PC-3 (cell line): ENCODE measurements around the gene ATL1. TPM values are rescaled to one million over a fixed set of nuclear protein-coding genes. Genes with fewer than 3 reads are reported as not detected.
"Not testable (repeated sequence)": the region's sequence is repeated elsewhere in the genome, so short reads cannot be mapped to it uniquely, and the experiment has no call there.

Experiments
- ATAC-seq: fragments of 200-7000 bp; cut with Tn5 transposase; 2 replicates; pipeline ENCODE4 v1.9.1; 2020; ENCODE audit warnings: mild to moderate bottlenecking, moderate library complexity
- BruUV-seq: library from RNA; stranded (reverse); fragments of 400-500 nt; replicated peaks from 2 replicates; lab custom pipeline; 2021; lab: Mats Ljungman, UMichigan
- CTCF ChIA-PET: fragments of 300-600 bp; sonication (Branson Sonifier 250); formaldehyde crosslinking; loops from one replicate; lab custom pipeline; 2022; ENCODE audit warnings: antibody characterized with exemption; lab: Charles Lee
- POLR2A ChIA-PET: fragments of 300-600 bp; sonication (Branson Sonifier 250); formaldehyde crosslinking; loops from one replicate; lab custom pipeline; 2022; ENCODE audit warnings: antibody characterized with exemption; ENCODE audit not compliant: unreplicated experiment; lab: Charles Lee
- DNase-seq: peaks from one replicate; pipeline ENCODE4 v3.0.0-alpha.2; 2015
- H2AFZ ChIP-seq: fragments of 300-600 bp; sonication (generic); 2 replicates; pipeline ENCODE4 v1.6.0; 2016; ENCODE audit warnings: antibody characterized with exemption, low read length
- H3F3A ChIP-seq: fragments of 300-600 bp; sonication (generic); one replicate; pipeline ENCODE4 v1.6.0; 2017; ENCODE audit warnings: antibody characterized with exemption, low read length, control low read depth, mild to moderate bottlenecking; ENCODE audit not compliant: unreplicated experiment
- H3K27ac ChIP-seq: fragments of 300-600 bp; sonication (generic); 2 replicates; pipeline ENCODE4 v1.5.1; 2016; ENCODE audit warnings: mild to moderate bottlenecking, low read length
- H3K27me3 ChIP-seq: fragments of 300-600 bp; sonication (generic); 2 replicates; pipeline ENCODE4 v1.6.1; 2016; ENCODE audit warnings: low read length, mixed read lengths
- H3K36me3 ChIP-seq: fragments of 300-600 bp; sonication (generic); 2 replicates; pipeline ENCODE4 v1.6.1; 2016; ENCODE audit warnings: low read depth, mixed run types, low read length, mixed read lengths
- H3K4me1 ChIP-seq: fragments of 300-600 bp; sonication (generic); 2 replicates; pipeline ENCODE4 v1.5.1; 2016; ENCODE audit warnings: low read length; ENCODE audit not compliant: insufficient read depth
- H3K4me2 ChIP-seq: fragments of 300-600 bp; sonication (generic); 2 replicates; pipeline ENCODE4 v1.6.0; 2016; ENCODE audit warnings: low read length
- H3K4me3 ChIP-seq: fragments of 300-600 bp; sonication (generic); 2 replicates; pipeline ENCODE4 v1.5.1; 2016; ENCODE audit warnings: mild to moderate bottlenecking, low read length, mixed read lengths
- H3K79me2 ChIP-seq: fragments of 300-600 bp; sonication (generic); 2 replicates; pipeline ENCODE4 v1.6.1; 2017; ENCODE audit warnings: low read length, mixed read lengths
- H3K9ac ChIP-seq: fragments of 300-600 bp; sonication (generic); 2 replicates; pipeline ENCODE4 v1.6.0; 2016; ENCODE audit warnings: mild to moderate bottlenecking, low read length
- H3K9me2 ChIP-seq: fragments of 300-600 bp; sonication (generic); replicated peaks from 2 replicates; pipeline ENCODE4 v1.6.1; 2016; ENCODE audit warnings: mixed run types, low read length, mixed read lengths
- H3K9me3 ChIP-seq: fragments of 300-600 bp; sonication (generic); 2 replicates; pipeline ENCODE4 v1.6.1; 2016; ENCODE audit warnings: low read length, mixed read lengths
- H4K20me1 ChIP-seq: fragments of 300-600 bp; sonication (generic); 2 replicates; pipeline ENCODE4 v1.6.1; 2016; ENCODE audit warnings: low read length, mixed read lengths
- CTCF ChIP-seq: fragments of 300-600 bp; sonication (generic); conservative IDR thresholded peaks from 2 replicates; pipeline ENCODE4 v1.5.1; 2017; ENCODE audit warnings: antibody characterized with exemption, low read depth, mild to moderate bottlenecking, low read length
- EZH2 ChIP-seq: fragments of 300-600 bp; sonication (generic); IDR thresholded peaks from one replicate; pipeline ENCODE4 v1.6.1; 2017; ENCODE audit warnings: antibody characterized with exemption, mild to moderate bottlenecking, low read length; ENCODE audit not compliant: unreplicated experiment
- EZH2phosphoT487 ChIP-seq: fragments of 300-600 bp; sonication (generic); IDR thresholded peaks from 2 replicates; pipeline ENCODE4 v1.6.1; 2018; ENCODE audit warnings: mild to moderate bottlenecking, antibody characterized with exemption, low read length, borderline replicate concordance
- intact Hi-C: fragments of 100-400 bp; cut with micrococcal nuclease; formaldehyde crosslinking; loops from 2 replicates; pipeline ENCODE4 v1.9.0; 2023
- total RNA-seq: library from RNA; depleted of rRNA; stranded (reverse); fragments of >200 nt; gene quantifications from 2 replicates; pipeline ENCODE4 v1.2.3, GENCODE V29; 2014

Gene ATL1
- total RNA-seq, 1 experiment from 2014 or later, result 1.3 TPM

- H3K27me3 ChIP-seq, result no peaks in the 10 kb centered on the region
- H3K9me3 ChIP-seq, result no peaks in the 10 kb centered on the region
- no peaks in the 10 kb centered on the region for H3F3A ChIP-seq
- TF ChIP-seq EZH2 (no peak), EZH2phosphoT487 (no peak), CTCF (no peak)
- no TSS peak for BruUV-seq
- H3K4me1 ChIP-seq, result peaks cover 8% of the 10 kb centered on the region
- no peak overlapping the region for H3K27ac ChIP-seq
- intact Hi-C loops, result no loop called here
- H3K4me2 ChIP-seq, result no peak overlapping the region
- no peaks in the 10 kb centered on the region for H3K9me2 ChIP-seq
- POLR2A ChIA-PET, result interaction anchor here (0.6 kb wide), 1 partner anchor 44 kb away, joined by 3 read pairs; no protein-coding TSS in a partner anchor
- DNase-seq (no peak), ATAC-seq (no peak)
- CTCF ChIA-PET, result no interaction called here
- no peaks in the 10 kb centered on the region for H3K79me2 ChIP-seq
- no peak overlapping the region for H2AFZ ChIP-seq
- H4K20me1 ChIP-seq, result no peaks in the 10 kb centered on the region
- no peaks in the 10 kb centered on the region for H3K36me3 ChIP-seq
- no peak overlapping the region for H3K4me3 ChIP-seq
- no peak overlapping the region for H3K9ac ChIP-seq
Measured at GRCh38 chr14:50624447-50624846, 64.5 kb downstream of the ATL1 start.

GRCh38 chr14:50624947-50625346, 65.0 kb downstream of the ATL1 start:
- H3F3A ChIP-seq, H2AFZ ChIP-seq, H3K4me2 ChIP-seq, H3K79me2 ChIP-seq, DNase-seq, H3K4me3 ChIP-seq, H3K27ac ChIP-seq, H4K20me1 ChIP-seq, H3K9me3 ChIP-seq, H3K9me2 ChIP-seq, H3K36me3 ChIP-seq, H3K27me3 ChIP-seq, H3K9ac ChIP-seq, CTCF ChIA-PET, BruUV-seq, ATAC-seq, intact Hi-C loops, H3K4me1 ChIP-seq: not testable (repeated sequence)
- POLR2A ChIA-PET, result interaction anchor here (0.6 kb wide), 1 partner anchor 43 kb away, joined by 3 read pairs; no protein-coding TSS in a partner anchor

DNA sequence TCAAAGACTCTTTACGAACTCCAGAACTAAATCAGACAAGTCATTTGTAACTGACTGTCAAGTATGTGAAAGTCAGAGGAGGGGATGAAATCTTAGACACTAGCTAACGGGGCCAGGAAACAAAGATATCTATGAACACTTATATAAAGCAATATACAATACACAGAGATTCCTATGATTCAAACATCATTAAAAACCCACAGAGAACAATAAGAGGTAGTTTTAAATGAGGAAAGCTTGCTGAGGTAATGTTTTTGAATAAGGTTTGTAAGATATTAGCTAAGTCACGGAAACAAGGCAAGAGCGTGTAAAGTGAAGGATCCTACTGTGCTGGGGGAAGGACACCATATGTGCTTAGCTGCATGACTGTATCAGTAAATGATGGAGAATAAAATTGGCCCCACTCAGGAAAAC, 71.5 kb downstream of the ATL1 start:
- Histone ChIP-seq H3F3A (no peaks in the 10 kb centered on the region), H2AFZ (no peak overlapping the region), H4K20me1 (no peaks in the 10 kb centered on the region), H3K4me3 (no peak overlapping the region), H3K4me1 (no peaks in the 10 kb centered on the region), H3K79me2 (no peaks in the 10 kb centered on the region), H3K27me3 (no peaks in the 10 kb centered on the region), H3K27ac (no peak overlapping the region), H3K9me2 (no peaks in the 10 kb centered on the region), H3K36me3 (peaks cover 9% of the 10 kb centered on the region; the same call in 1 of the 2 replicates), H3K9me3 (no peaks in the 10 kb centered on the region), H3K4me2 (no peak overlapping the region), H3K9ac (no peak overlapping the region)
- intact Hi-C loops, result no loop called here
- ChIA-PET CTCF (interaction anchor here (0.7 kb wide), 1 partner anchor 227 kb away, joined by 3 read pairs; no protein-coding TSS in a partner anchor), POLR2A (interaction anchor here (0.6 kb wide), 1 partner anchor 21 kb away, joined by 5 read pairs; no protein-coding TSS in a partner anchor)
- no peak for TF ChIP-seq EZH2phosphoT487
- no peak for TF ChIP-seq EZH2
- no peak for TF ChIP-seq CTCF
- DNase-seq, result no peak
- ATAC-seq, result peak; percentile 64
- BruUV-seq, result no TSS peak
